ENCODE measurements around the gene OSBPL3.

The OSBPL3 gene

DNA sequence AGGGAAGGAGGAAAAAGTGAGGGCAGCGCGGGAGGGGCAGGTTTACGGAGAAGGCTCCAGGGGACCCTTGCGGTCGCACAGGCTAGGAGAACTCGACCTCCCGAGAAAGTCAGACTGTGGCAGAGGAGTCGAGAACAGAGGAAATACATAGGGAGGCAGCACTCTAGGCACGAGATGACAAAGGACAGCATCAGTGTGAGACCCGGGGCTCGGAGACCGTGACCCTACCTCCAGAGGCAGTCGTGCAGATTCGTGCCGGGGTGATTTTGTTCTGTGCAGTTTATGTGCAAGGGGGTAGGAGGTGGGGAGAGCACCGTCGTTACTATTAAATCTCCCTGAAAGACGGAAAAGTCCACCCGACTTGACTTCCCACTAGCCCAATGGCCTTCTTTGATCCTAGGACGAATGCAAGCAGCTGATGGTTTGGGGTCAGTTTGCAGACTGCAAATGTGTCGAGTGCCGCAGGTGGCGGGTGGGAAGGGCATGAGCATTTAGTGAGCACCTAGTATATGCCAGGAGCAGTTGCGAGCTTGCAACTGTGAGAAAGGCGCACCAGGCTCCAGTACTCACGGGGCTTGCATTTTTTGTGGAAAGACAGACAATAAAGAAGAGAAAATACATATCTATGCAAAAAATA, 674 bp upstream of the OSBPL3 start:
- DNase-seq = peak; percentile 37

DNA sequence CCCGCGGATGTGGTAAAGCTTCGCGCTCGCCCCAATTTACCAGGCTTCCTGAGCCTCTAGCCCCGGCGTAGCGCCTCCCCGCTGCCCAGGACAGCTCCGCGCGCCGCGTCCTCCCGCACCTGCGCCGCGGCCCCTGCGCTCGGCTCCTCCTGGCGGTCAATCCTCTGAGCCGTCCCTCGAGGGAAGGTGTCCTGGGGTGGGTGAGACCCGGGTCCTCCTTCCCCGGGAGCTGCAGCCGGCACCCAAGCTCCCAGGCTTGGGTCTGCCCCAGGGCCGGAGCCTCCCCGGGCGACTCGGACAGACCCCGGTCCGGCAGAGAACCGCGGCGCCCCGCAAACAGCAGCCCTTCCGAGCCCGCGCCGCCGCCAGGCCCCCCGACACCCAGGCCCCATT, 512 bp downstream of the OSBPL3 start:
- DNase-seq = no peak

DNA sequence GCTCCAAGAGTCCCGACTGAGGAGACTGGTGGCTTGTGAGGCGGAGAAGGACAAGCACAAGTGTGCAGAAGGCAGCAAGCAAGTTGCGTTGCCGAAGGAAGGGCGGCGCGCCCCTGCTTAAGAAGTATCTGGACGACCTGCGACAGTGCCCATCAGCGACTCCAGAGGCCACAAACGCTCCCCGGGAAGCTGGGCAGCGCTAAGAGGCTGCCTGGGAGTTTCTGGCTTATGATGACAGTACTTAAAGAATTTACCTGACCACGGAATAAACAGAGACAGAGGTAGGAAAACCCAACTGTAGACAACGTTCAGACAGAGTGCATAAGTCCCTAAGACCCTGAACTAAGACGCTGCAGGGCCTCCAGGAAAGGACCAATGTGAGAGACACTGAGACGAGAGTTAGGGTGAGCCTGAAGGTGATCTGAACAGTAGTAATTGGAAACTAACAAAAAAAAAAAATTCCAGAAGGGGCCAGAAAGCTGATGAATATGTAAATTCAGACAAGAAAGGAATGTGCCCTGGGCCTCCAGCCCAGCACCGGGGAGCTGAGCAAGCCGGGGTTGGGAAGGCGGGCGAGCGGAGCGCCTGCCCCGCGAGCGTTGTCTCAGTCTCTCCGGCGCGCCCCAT, 1.0 kb downstream of the OSBPL3 start:
- no peak for DNase-seq

DNA sequence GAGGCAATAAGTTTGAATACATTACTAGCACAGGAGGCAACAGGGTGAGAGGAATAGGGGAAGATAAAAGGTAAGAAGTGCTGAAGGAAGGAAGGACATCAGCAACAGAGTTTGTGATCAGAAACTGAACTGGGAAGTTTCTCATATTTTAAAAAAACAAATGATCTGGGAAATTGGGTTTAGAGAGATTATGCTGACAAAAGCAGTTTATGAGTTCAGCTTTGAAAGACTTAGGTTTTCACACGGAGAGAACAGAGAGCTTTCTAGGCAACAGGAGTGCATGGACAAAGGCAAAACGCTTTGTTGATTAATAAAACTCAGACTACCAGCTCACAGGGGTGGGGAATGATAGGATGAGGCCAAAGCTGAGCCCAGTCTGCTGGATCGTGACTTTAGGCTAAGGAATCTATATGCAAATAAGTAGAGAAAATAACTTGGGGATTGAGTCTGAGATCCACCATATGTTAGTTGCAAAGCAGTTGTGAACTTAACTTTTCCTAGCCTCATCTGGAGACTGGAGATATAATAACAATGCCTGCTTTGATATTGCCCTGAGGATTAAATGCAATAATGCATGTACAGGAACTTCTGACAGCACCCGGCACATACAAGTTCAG, 4.2 kb downstream of the OSBPL3 start:
- DNase-seq = no peak

DNA sequence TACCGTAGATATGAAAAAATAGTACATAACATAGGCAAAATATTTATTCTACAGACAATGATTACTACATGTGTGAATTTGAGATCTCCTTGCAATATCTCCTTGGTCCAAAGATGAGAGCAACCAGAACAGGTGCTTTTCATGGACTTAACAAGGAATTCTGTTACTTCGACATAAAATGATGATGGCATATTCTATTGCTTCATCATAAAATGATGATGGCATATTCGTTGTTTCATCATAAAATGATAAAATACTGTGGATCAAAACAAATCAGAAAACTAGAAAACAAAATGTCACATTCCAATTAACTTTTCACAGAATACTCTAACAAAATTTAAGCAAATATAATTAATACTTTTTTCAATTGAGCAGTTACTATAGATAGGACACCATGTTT, 4.8 kb downstream of the OSBPL3 start:
- DNase-seq = no peak

DNA sequence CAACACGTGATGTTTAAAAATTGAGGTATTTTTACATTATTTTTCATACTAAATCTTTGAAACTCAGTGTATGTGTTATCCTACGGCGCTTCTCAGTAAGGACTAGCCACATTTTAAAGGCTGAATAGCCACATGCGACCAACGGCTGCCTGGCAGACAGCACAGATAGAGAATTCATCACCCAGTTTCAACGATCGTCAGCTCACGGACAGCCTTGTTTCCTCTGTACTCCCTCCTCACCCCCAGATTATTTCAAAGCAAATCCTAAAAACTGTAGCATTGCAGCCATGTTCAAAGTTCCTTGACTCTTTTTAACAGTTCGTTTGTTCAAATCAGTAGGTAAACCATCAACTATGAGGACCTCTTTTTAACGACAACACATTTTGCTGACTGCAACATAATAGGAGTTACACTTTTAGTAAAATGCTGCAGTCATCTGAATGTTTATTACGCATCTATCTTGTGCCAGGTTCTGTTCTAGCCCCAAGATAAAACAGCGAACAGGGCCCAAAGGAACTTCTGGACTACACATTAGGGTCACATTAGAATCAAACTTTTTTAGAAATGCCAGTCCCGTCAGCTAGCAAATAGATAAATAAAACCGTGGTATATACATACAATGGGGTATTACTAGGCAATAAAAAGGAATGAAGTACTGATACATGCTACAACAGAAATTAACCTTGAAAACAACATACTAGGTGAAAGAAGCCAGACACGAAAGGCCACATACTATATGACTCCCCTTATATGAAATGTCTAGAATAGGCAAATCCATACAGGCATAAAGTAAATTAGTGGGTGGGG, 5.7 kb downstream of the OSBPL3 start:
- no peak for DNase-seq

DNA sequence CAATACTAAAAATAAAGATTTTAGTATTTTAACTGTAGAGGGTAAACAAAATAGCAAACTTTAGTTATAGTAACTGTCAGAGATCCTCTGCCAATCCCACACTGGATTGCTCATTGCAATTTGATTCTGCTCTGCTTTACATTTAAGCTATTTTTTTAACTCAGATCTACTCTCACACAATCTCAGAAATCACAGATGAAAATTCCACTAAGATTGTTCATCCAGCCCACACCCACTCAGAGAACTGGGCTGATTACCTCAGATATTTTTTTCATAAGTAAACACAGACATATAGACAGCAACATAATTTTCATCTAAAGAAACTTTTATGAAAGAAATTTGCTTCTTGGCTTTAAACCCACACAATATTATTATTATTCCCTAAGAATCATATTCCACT, 7.0 kb downstream of the OSBPL3 start:
- no peak for DNase-seq

DNA sequence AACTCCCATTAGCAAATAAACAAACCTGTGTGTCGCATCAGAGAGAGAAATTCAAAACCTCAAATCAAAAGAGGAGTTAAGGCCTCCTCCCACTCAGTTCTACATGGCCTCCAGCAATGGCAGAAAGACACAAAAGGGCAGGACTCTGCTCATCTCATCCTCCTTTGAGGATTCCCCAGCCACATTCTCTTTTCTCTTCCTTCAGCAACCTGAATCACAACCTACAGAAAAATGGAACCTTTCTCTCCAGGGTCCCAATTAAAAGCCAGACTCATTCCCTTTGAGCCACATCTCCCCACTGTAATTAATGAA, 7.9 kb downstream of the OSBPL3 start:
- DNase-seq = no peak

DNA sequence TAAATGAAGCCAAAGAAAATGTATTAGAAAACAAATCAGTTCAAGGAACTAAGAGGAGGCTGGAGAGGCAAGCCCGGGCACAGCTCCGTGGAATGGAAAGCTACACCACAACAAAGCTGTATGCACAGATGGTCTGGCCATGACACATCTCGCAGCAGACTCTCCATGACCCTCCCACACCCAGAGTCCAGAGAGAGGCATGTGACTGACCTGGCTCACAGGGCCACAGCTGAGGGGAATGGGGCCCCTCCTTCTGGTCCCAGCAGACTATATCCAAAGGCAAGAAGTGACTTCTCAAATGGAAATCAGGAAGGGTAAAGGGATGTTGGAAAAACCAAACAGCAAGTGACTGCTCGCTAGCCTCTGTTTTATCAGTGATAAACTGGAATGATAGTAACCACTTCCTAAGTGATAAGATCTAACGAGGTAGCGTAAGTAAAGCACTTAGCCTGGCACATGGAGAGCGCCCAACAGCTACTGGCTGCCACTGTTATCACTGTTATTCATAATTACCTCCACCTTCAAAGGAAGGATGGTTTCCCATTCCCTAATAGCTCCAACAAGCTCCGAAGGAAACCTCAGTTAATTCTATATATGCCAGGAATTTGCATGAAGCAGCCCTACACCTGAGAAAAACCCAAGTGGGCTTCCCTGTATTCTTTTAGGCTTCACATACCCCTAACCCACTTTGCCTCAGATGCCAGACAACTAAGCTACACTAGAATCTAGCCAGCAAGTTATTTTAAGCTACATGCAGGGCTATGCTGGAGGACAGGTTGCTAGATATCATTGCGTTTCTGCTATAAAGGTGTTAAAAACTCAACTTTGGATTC, 8.4 kb downstream of the OSBPL3 start:
- DNase-seq = no peak

DNA sequence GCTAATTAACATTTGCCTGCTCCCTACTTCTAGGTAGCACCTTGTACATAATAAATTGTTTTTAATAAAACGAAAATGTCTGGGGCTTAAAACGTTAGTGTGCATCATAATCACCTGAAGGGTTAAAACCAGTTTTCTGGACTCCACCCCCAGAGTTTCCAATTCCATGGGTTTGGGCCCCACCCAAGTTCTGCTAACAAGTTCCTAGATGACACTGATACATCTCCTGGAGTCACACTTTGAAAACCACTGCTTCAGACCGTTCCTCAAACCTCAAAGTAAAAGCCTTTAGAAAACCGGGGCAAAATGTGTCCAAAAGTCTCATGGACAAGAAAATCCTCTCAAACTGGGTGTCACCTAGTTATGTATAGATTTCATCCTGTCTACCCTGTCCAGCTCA, 9.3 kb downstream of the OSBPL3 start:
- no peak for DNase-seq

DNA sequence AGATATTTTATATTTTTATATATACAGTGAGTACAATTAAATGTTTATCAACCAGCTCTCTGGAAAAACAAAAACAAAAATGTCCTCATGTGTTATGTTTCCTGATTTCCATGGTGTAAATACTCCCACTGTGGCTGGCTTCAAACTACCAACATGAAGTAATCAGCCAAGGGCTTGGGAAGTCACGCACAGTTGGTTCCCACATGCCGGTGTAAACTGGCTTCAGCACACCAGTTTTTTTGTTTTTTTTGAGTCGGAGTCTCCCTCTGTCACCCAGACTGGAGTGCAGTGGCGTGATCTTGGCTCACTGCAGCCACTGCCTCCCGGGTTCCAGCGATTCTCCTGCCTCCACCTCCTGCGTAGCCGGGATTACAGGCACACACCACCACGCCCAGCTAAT, 11.8 kb downstream of the OSBPL3 start:
- DNase-seq = no peak

DNA sequence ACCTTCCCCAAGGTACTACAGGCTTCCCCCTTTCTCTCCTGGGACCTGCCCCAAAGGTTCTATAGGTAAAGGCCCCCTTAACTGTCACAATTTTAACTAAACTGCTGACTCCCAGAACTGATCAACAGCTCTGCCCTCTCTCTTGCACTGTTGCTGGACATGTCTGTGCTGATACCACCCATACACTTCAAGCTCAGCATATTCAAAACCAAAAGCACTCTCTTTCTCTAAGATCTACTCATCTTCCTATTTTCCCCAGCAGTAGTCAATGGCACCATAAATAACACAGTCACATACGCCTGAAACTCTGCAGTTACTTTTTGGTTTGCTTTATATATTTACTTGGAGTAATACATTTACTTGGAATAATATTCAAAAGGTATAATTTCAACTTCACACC, 12.3 kb downstream of the OSBPL3 start:
- no peak for DNase-seq

DNA sequence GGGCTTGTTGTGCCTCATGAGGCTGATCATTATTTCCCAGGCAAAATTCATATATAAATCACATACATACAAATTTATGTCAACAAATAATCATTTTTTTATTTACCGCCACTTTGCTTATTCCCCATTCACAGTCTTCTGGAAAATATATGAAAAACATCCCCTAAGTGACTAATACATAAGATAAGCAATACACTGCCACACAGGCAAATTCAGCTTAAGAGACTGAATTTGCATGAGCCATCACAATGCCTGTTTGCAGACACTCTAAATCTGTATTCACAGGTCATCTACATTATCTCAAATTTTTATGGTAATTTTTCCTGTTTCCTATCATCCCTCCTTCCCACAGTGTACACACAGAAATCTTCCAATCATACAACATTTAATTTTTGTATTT, 13.2 kb downstream of the OSBPL3 start:
- no peak for DNase-seq

DNA sequence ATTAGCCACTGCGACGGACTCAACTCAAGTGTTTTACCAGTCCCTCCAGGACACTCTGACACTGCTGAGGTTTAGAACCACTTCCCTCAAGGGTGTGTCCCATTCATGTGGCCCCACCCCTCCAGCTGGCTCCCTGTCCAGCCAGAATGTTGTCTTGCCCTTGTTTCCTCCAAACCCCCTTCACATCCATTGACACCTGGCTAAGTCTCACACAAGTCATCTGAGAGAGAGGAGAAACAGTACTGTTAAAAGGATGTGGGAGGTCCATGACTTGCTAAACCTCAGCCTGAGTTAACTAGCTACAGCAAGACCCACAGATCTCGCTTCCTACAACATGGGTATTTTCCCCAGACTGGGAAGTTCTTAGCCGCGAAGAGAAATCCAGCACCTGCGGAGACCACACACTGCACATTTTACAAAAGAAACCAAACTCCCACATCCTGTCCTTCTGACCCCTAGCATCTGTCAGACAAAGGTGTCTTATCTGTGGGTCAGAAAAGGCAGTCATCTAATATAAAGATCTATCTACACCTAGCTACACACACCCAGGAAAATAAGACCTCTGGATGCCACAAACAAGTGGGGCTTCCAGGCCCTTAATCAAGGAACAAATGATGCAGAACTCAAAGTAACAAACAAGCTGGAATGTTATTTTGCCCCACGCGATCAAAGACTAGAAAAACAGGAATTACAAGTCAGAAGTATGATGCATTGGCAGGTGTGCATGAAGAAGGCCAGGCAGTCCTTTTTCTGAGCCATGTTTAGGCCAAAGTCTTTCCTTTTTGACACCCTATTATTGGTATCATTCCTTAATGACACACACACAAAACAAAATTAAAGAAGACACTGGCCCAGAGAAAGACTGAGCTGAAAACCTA, 13.9 kb downstream of the OSBPL3 start:
- DNase-seq = no peak

DNA sequence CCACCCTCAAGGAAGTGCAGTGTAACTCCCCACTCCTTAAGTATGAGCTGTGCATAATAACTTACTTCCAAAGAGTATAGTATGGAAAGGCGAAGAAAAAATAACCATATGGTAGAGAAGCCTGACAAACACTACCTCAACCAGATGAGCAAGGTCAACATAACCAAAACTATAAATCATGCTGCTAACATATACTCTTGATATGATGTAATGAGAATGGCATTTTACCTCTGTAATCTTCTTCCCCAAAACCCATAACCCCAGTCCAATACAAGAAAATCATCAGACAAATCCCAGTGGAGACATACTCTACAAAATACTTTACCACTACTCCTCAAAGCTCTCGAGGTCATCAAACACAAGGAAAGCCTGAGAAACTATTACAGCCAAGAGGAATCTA, 15.8 kb downstream of the OSBPL3 start:
- no peak for DNase-seq

DNA sequence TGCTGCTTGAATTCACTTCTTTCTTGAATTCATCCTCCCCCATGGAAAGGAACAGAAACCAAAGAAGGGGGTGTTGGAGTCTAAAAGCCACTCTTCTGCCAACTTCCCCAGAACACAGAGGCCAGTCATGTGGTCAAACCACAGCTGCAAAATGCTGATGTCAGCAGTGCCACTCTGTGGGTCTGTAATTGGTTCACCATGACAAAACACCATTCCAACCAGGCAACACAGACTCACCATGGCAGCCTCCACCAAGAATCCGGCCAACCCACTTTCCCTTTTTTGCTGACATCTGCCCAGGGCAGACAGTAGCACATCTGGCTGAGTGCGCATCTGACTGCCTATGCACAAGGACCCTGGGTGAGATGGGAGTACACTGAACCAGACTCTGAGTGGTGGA, 16.8 kb downstream of the OSBPL3 start:
- no peak for DNase-seq

DNA sequence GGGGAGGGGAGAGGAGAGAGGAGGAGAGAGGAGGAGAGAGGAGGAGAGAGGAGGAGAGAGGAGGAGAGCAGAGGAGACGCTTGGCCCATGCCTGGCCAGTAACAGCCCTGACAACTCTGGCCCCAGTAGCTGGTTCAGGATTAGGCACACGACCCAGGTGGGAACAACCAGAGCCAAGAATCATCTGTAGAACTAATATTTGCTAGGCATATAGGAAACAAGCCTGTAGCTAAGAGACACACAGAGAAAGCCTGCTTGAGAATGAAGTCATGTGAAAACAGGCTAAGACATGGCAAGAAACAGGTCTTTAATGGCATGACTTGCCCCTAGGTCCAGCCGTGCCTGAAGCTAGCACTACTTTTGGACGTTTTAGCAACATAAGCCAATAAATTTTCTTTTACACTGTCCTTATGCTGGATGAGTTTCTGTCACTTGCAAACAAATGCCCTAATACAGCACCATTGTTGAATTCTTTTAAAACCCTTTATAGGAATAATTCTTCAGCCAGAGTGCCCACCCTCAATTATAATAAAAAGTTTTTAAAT, 17.5 kb downstream of the OSBPL3 start:
- DNase-seq = no peak

DNA sequence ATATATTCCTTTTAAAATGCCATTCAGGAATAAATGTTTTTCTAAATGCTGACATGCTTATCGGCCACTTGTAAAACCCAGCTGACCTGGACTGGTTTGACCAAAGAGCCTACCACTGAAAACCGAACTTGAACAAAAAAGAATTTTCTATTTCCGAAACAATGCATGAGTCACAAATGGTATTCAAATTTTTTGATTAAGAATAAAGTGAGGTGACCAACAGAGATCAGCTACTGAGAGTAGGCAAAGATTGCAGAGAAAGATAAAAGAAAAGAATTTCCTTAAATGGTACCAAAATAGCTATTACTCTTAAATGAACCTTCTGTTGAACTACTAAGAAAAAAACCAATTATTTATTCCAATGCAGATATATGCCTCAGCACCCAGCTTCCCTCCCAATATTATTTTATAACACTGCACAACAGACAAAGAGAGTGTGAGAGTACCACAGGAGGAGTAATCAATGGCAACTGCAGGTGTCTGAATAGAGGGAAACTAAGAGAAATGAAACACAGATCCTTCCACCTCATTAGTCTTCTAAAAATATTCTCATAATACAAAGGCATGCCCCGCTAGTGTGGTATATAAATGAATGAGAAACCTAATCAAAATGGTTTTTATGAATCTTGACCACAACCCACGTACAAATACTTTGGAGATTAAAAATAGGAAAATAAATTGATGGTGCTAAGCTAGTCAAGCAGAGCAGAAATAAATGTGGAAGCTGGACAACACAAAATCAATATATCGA, 20.1 kb downstream of the OSBPL3 start:
- DNase-seq = no peak

DNA sequence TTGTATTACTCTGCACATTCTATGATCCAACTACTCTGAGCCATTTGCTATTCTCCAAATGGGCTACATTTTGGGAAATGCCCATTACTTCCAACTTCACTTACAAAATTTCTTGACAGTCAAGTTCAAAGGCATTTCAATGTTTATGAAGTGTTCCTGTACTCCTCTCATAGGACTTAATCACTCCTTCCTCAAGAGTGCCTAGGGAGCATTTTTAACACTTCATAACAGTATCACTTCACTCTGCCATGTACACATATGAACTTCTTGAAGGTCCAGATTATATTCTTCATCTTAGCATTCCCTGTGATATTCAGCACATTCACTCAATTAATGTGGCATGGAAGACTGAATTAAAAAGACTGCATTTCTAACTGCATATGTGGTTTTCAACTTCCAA, 21.6 kb downstream of the OSBPL3 start:
- no peak for DNase-seq

DNA sequence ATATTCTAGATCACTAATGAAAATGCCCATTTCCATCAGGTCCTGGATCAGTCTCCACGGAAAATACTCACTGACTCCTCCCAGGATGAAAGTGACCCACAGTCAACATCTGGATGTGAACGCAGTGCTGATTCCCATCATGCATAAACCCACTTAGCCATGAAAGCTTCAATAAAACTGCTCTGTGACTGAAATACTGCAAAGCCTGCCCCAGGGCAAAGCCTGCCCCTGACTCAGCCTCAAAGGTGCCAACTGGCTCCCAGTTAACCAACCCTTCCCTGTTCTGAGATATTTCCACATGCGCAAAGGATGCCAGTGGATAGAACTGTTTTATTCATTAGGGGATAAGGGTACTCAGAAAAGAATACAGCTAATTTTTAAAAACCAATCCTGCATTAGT, 24.0 kb downstream of the OSBPL3 start:
- no peak for DNase-seq

DNA sequence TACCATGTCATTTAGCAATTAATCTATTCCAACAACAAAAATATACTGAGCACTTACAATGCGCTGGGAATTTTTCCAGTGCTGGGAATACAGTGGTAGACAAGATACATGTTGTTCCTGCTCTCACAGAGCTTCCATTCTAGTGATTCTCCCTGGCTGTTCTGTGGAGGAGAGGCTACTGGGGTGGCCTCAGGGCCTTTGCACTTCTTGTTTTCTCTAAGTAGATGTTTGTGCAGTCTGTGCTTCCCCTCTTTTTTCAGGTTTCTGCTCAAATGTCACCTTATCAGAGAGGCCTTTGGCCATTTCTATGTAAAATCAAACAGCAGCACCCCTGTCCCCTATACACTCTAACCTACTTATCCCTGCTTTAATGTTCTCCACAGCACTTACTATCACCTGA, 24.7 kb downstream of the OSBPL3 start:
- no peak for DNase-seq
